ENCODE measurements around the gene PTPRN2. TPM values are rescaled to one million over a fixed set of nuclear protein-coding genes. Genes with fewer than 3 reads are reported as not detected.

Gene PTPRN2
- total RNA-seq, 1 donor from 2014 or later: 15.4 TPM

DNA sequence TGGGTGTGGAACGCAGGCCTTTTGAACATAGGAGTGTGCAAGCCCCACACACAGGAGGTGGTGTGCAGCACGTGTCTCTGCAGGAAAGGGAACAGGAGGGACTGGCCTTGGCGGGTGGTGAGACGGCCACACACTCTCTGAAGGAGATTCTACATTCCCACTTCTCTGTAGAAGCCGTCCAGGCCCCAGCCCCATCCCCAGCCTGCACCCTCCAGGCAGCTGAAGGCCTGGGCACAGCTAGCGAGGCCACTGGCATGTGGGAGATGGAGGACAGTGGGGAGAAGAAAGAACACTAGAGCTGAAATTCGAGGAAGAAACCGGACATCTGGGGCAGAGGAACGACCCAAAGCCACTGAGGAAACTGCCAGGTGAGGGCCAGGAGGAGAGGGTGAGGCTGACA lies 743.5 kb downstream of the PTPRN2 start:
- H3K27me3 Mint-ChIP-seq: no peaks in the 10 kb centered on the region
- H3K9me3 Mint-ChIP-seq: no peaks in the 10 kb centered on the region
- peaks cover 5% of the 10 kb centered on the region for H3K4me1 Mint-ChIP-seq (ENCODE audit: unreplicated experiment)
- no peak for DNase-seq (ENCODE audit: extremely low spot score, unreplicated experiment)
- no peak overlapping the region for H3K27ac Mint-ChIP-seq
- H3K36me3 Mint-ChIP-seq: no peaks in the 10 kb centered on the region
- TF ChIP-seq CTCF (conservative IDR thresholded peaks at IDR 0.05): no peak
- H3K4me3 Mint-ChIP-seq: no peak overlapping the region

- Mint-ChIP-seq H3K4me3 (no peak overlapping the region), H3K9me3 (no peaks in the 10 kb centered on the region), H3K27me3 (no peaks in the 10 kb centered on the region), H3K27ac (no peak overlapping the region), H3K36me3 (no peaks in the 10 kb centered on the region), H3K4me1 (ENCODE audit: unreplicated experiment) (peaks cover 5% of the 10 kb centered on the region)
- no peak for DNase-seq (ENCODE audit: extremely low spot score, unreplicated experiment)
- no peak for TF ChIP-seq CTCF (conservative IDR thresholded peaks at IDR 0.05)
These were observed 744.1 kb downstream of the PTPRN2 start for GRCh38 chr7:157843336-157844140.

DNA sequence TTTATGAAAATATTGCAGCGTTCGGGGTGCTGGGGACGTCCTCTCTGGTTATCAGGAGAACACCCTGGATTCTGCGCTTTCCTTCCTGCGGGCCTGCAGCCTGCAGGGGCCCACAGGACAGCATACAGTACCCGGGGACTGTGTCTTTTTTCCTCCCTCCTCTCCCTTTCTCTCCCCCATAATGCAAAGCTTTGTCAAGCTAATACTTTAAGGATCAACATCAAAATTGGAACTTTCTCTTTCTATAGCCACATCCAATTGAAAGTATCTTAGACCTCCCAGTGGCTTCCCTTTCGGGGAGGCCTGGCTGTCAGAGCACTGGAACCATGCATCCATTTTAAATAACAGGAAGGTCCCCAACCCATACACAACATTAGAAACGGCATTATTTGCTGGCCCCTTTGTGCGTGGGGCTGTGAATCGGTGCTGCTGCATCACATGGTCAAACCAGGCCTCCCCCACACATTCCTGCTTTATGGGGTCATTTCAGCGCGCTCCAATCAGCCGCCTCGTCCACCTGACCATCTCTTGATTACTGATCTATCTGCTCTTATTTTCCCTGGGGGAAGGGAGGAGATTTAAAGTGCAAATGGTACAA lies 745.8 kb downstream of the PTPRN2 start:
- no peak for DNase-seq (ENCODE audit: extremely low spot score, unreplicated experiment)
- H3K36me3 Mint-ChIP-seq: no peaks in the 10 kb centered on the region
- H3K4me1 Mint-ChIP-seq (ENCODE audit: unreplicated experiment): peaks cover 5% of the 10 kb centered on the region
- no peaks in the 10 kb centered on the region for H3K27me3 Mint-ChIP-seq
- H3K9me3 Mint-ChIP-seq: no peaks in the 10 kb centered on the region
- H3K4me3 Mint-ChIP-seq: no peak overlapping the region
- no peak for TF ChIP-seq CTCF (conservative IDR thresholded peaks at IDR 0.05)
- no peak overlapping the region for H3K27ac Mint-ChIP-seq

- no peak overlapping the region for H3K4me3 Mint-ChIP-seq
- peaks cover 5% of the 10 kb centered on the region for H3K4me1 Mint-ChIP-seq (ENCODE audit: unreplicated experiment)
- no peaks in the 10 kb centered on the region for H3K36me3 Mint-ChIP-seq
- no peaks in the 10 kb centered on the region for H3K9me3 Mint-ChIP-seq
- H3K27ac Mint-ChIP-seq: no peak overlapping the region
- TF ChIP-seq CTCF (conservative IDR thresholded peaks at IDR 0.05): peak; percentile 48
- no peak for DNase-seq (ENCODE audit: extremely low spot score, unreplicated experiment)
- peaks cover 5% of the 10 kb centered on the region for H3K27me3 Mint-ChIP-seq
These were observed 746.5 kb downstream of the PTPRN2 start for GRCh38 chr7:157840914-157841772.

- peaks cover 7% of the 10 kb centered on the region for H3K4me1 Mint-ChIP-seq (ENCODE audit: unreplicated experiment)
- no peaks in the 10 kb centered on the region for H3K36me3 Mint-ChIP-seq
- H3K27me3 Mint-ChIP-seq: peaks cover 12% of the 10 kb centered on the region
- no peaks in the 10 kb centered on the region for H3K9me3 Mint-ChIP-seq
- TF ChIP-seq CTCF (conservative IDR thresholded peaks at IDR 0.05): no peak
- no peak overlapping the region for H3K4me3 Mint-ChIP-seq
- no peak for DNase-seq (ENCODE audit: extremely low spot score, unreplicated experiment)
- no peak overlapping the region for H3K27ac Mint-ChIP-seq
These were observed 747.3 kb downstream of the PTPRN2 start for GRCh38 chr7:157840174-157840913.

Measured in type B pancreatic cell (in vitro differentiated cells).